GM18868 (cell line): ENCODE results near the gene ARMC5.
"Not testable (repeated sequence)": the region's sequence is repeated elsewhere in the genome, so short reads cannot be mapped to it uniquely, and the experiment has no call there.

ENCODE experiments used
- ATAC-seq: cut with Tn5 transposase; IDR thresholded peaks from one replicate; pipeline ENCODE4 v1.9.1; 2021; ENCODE audit warnings: mild to moderate bottlenecking, moderate library complexity; ENCODE audit not compliant: unreplicated experiment

The ARMC5 gene

GRCh38 chr16:31476303-31477219 lies 17.3 kb downstream of the ARMC5 start:
- peak; percentile 58 for ATAC-seq

GRCh38 chr16:31477220-31478216 lies 18.2 kb downstream of the ARMC5 start:
- peak; percentile 23 for ATAC-seq

- ATAC-seq, result no peak
These were observed 19.7 kb downstream of the ARMC5 start for GRCh38 chr16:31478956-31479355.

- ATAC-seq, result no peak
These were observed 20.4 kb downstream of the ARMC5 start for GRCh38 chr16:31479751-31480150.

GRCh38 chr16:31480851-31481536 lies 21.7 kb downstream of the ARMC5 start:
- no peak for ATAC-seq

- no peak for ATAC-seq
These were observed 23.8 kb downstream of the ARMC5 start, which contains the start of gene SLC5A2 for GRCh38 chr16:31483081-31483480. SLC5A2 (plus strand) TSS chr16:31483123; CDS start chr16:31483137, 14 bp downstream.

- ATAC-seq, result not testable (repeated sequence)
These were observed 24.7 kb downstream of the ARMC5 start for GRCh38 chr16:31484048-31484447.

- ATAC-seq, result no peak
These were observed 25.3 kb downstream of the ARMC5 start for GRCh38 chr16:31484491-31485171.

GRCh38 chr16:31485571-31485970 lies 26.3 kb downstream of the ARMC5 start:
- ATAC-seq, result no peak

- ATAC-seq, result no peak
These were observed 26.7 kb downstream of the ARMC5 start for GRCh38 chr16:31486045-31486444.

GRCh38 chr16:31487071-31487719 lies 27.9 kb downstream of the ARMC5 start:
- no peak for ATAC-seq

GRCh38 chr16:31487720-31488467 lies 28.6 kb downstream of the ARMC5 start:
- ATAC-seq, result peak; percentile 87

GRCh38 chr16:31488468-31489297 lies 29.4 kb downstream of the ARMC5 start:
- ATAC-seq, result no peak

GRCh38 chr16:31489298-31489564 lies 29.9 kb downstream of the ARMC5 start:
- no peak for ATAC-seq

GRCh38 chr16:31489616-31490584 lies 30.6 kb downstream of the ARMC5 start:
- ATAC-seq, result no peak

GRCh38 chr16:31491778-31492418 lies 32.6 kb downstream of the ARMC5 start:
- no peak for ATAC-seq
